WTC11 (cell line): Measurements from ENCODE around the gene ERC2. TPM values are rescaled to one million over a fixed set of nuclear protein-coding genes. Genes with fewer than 3 reads are reported as not detected.

ENCODE experiments used
- ATAC-seq: fragments of 200-7000 bp; cut with Tn5 transposase; 2 replicates; pipeline ENCODE4 v1.10.0; 2021; ENCODE audit warnings: mild to moderate bottlenecking, moderate library complexity
- CTCF ChIA-PET: fragments of 300-600 bp; sonication (Branson Sonifier 250); formaldehyde crosslinking; loops from one replicate; lab custom pipeline; 2021; ENCODE audit warnings: antibody characterized with exemption; lab: Charles Lee
- POLR2A ChIA-PET: fragments of 350-600 bp; sonication (Branson Sonifier 250); formaldehyde crosslinking; loops from one replicate; lab custom pipeline; 2021; ENCODE audit warnings: antibody characterized with exemption; lab: Charles Lee
- DNase-seq: peaks from one replicate; pipeline ENCODE4 v3.0.0; 2021; ENCODE audit warnings: low spot score
- H3K27ac Mint-ChIP-seq: 2 replicates; pipeline ENCODE4 v1.8.0; 2021; ENCODE audit warnings: mixed read lengths
- H3K27me3 Mint-ChIP-seq: 2 replicates; pipeline ENCODE4 v1.8.0; 2021; ENCODE audit warnings: low read depth, mild to moderate bottlenecking, moderate library complexity, mixed read lengths
- H3K36me3 Mint-ChIP-seq: 2 replicates; pipeline ENCODE4 v1.8.0; 2021; ENCODE audit warnings: mixed read lengths
- H3K4me1 Mint-ChIP-seq: 2 replicates; pipeline ENCODE4 v1.8.0; 2022; ENCODE audit warnings: mixed read lengths
- H3K4me3 Mint-ChIP-seq: 2 replicates; pipeline ENCODE4 v1.8.0; 2021; ENCODE audit warnings: mild to moderate bottlenecking, moderate library complexity, mixed read lengths
- H3K9me3 Mint-ChIP-seq: 2 replicates; pipeline ENCODE4 v1.8.0; 2021; ENCODE audit warnings: mixed read lengths
- CDX4 ChIP-seq: fragments of 250-450 bp; sonication (Bioruptor Pico); IDR thresholded peaks from 2 replicates; pipeline ENCODE4 v1.9.0; 2021; ENCODE audit warnings: moderate library complexity, mild to moderate bottlenecking, inconsistent platforms, borderline replicate concordance
- FOXK1 ChIP-seq: sonication (generic); formaldehyde crosslinking; IDR thresholded peaks from 2 replicates; pipeline ENCODE4 v1.8.0; 2022; ENCODE audit warnings: mild to moderate bottlenecking, moderate library complexity, missing genetic modification reagents
- JUN ChIP-seq: sonication (generic); formaldehyde crosslinking; IDR thresholded peaks from 2 replicates; pipeline ENCODE4 v1.8.0; 2023; ENCODE audit warnings: mild to moderate bottlenecking, missing genetic modification reagents
- MAX ChIP-seq: sonication (generic); formaldehyde crosslinking; IDR thresholded peaks from 2 replicates; pipeline ENCODE4 v1.8.0; 2022; ENCODE audit warnings: mild to moderate bottlenecking, missing genetic modification reagents
- NFATC4 ChIP-seq: fragments of 250-450 bp; sonication (Bioruptor Pico); IDR thresholded peaks from 2 replicates; pipeline ENCODE4 v1.9.0; 2021; ENCODE audit warnings: mild to moderate bottlenecking
- NFE2L1 ChIP-seq: sonication (generic); formaldehyde crosslinking; IDR thresholded peaks from 2 replicates; pipeline ENCODE4 v1.8.1; 2023; ENCODE audit warnings: missing genetic modification reagents
- NR3C1 ChIP-seq: sonication (generic); formaldehyde crosslinking; conservative IDR thresholded peaks from 2 replicates; pipeline ENCODE4 v1.8.1; 2023; ENCODE audit warnings: low read depth, mild to moderate bottlenecking, missing genetic modification reagents
- OVOL2 ChIP-seq: fragments of 250-450 bp; sonication (Bioruptor Pico); IDR thresholded peaks from 2 replicates; pipeline ENCODE4 v1.9.0; 2021; ENCODE audit warnings: mild to moderate bottlenecking, borderline replicate concordance
- SMAD3 ChIP-seq: sonication (generic); formaldehyde crosslinking; IDR thresholded peaks from 2 replicates; pipeline ENCODE4 v1.8.0; 2022; ENCODE audit warnings: missing genetic modification reagents, mild to moderate bottlenecking, borderline replicate concordance
- SMAD4 ChIP-seq: sonication (generic); formaldehyde crosslinking; IDR thresholded peaks from 2 replicates; pipeline ENCODE4 v1.8.0; 2022; ENCODE audit warnings: mild to moderate bottlenecking, missing genetic modification reagents
- SOX15 ChIP-seq: fragments of 250-450 bp; sonication (Bioruptor Pico); IDR thresholded peaks from 2 replicates; pipeline ENCODE4 v1.9.0; 2021; ENCODE audit warnings: mild to moderate bottlenecking
- TCF7 ChIP-seq: sonication (generic); formaldehyde crosslinking; IDR thresholded peaks from 2 replicates; pipeline ENCODE4 v1.8.0; 2022; ENCODE audit warnings: mild to moderate bottlenecking, low read depth, missing genetic modification reagents, moderate library complexity
- ZNF396 ChIP-seq: fragments of 250-450 bp; sonication (Bioruptor Pico); IDR thresholded peaks from 2 replicates; pipeline ENCODE4 v1.8.0; 2021; ENCODE audit warnings: mild to moderate bottlenecking, moderate library complexity, borderline replicate concordance
- ZNF416 ChIP-seq: fragments of 250-450 bp; sonication (Bioruptor Pico); IDR thresholded peaks from 2 replicates; pipeline ENCODE4 v1.9.0; 2021; ENCODE audit warnings: mild to moderate bottlenecking, inconsistent platforms
- ZNF423 ChIP-seq: fragments of 250-450 bp; sonication (Bioruptor Pico); IDR thresholded peaks from 2 replicates; pipeline ENCODE4 v2.1.2; 2022; ENCODE audit warnings: mild to moderate bottlenecking, moderate library complexity
- ZNF532 ChIP-seq: fragments of 250-450 bp; sonication (Bioruptor Pico); IDR thresholded peaks from 2 replicates; pipeline ENCODE4 v1.9.0; 2021; ENCODE audit warnings: mild to moderate bottlenecking, borderline replicate concordance
- ZSCAN18 ChIP-seq: fragments of 250-450 bp; sonication (Bioruptor Pico); IDR thresholded peaks from 2 replicates; pipeline ENCODE4 v2.1.2; 2022; ENCODE audit warnings: mild to moderate bottlenecking, moderate library complexity
- total RNA-seq: library from RNA; stranded (reverse); gene quantifications from 3 replicates; pipeline ENCODE4 v1.2.3, GENCODE V29; 2021
- TF ChIP-seq, protein P1 (sequence below): sonication (generic); formaldehyde crosslinking; conservative IDR thresholded peaks from 2 replicates; pipeline ENCODE4 v1.8.1; 2023; ENCODE audit warnings: mild to moderate bottlenecking, low read depth, missing genetic modification reagents, moderate library complexity
- TF ChIP-seq, protein P2 (sequence below): fragments of 200-600 bp; IDR thresholded peaks from 2 replicates; pipeline ENCODE4 v1.8.0; 2022; ENCODE audit warnings: antibody characterized with exemption
- TF ChIP-seq, protein P3 (sequence below): sonication (generic); formaldehyde crosslinking; IDR thresholded peaks from 2 replicates; pipeline ENCODE4 v1.8.0; 2022; ENCODE audit warnings: mild to moderate bottlenecking, missing genetic modification reagents
- TF ChIP-seq, protein P4 (sequence below): sonication (generic); formaldehyde crosslinking; IDR thresholded peaks from 2 replicates; pipeline ENCODE4 v1.8.0; 2022; ENCODE audit warnings: mild to moderate bottlenecking, missing genetic modification reagents
- TF ChIP-seq, protein P5 (sequence below): sonication (generic); formaldehyde crosslinking; IDR thresholded peaks from 2 replicates; pipeline ENCODE4 v1.8.1; 2023; ENCODE audit warnings: mild to moderate bottlenecking, missing genetic modification reagents

ERC2 gene
- total RNA-seq, 1 experiment from 2014 or later = 23.5 TPM

DNA sequence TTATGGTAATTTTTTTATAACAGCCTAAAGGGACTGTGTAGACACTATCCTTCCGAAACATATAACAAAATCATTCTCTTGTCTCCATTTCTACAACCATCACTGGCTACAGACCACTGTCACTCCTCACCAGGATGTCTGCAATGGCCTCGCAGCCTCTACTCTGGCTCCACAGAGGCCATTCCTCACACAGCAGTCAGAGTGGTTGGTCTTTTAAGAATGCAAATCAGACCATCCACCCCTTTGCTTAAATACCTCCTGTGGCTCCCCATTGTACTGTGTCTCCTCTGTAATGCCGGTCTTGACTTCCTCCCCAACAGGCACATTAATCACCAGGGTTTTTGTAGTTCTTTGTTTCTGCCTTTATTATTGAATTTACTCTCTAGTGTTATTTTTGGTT lies 344.8 kb downstream of the ERC2 start:
- H3K36me3 Mint-ChIP-seq = no peaks in the 10 kb centered on the region; the same call in 1 of the 2 replicates
- H3K9me3 Mint-ChIP-seq = peaks cover 7% of the 10 kb centered on the region
- peaks cover 11% of the 10 kb centered on the region for H3K27me3 Mint-ChIP-seq
- H3K4me1 Mint-ChIP-seq = peaks cover 50% of the 10 kb centered on the region
- H3K4me3 Mint-ChIP-seq = no peak overlapping the region
- H3K27ac Mint-ChIP-seq = no peak overlapping the region
- ATAC-seq = peak; percentile 97
- DNase-seq = peak; percentile 37
- ChIA-PET CTCF (no interaction called here), POLR2A (no interaction called here)
- TF ChIP-seq, protein P1, sequence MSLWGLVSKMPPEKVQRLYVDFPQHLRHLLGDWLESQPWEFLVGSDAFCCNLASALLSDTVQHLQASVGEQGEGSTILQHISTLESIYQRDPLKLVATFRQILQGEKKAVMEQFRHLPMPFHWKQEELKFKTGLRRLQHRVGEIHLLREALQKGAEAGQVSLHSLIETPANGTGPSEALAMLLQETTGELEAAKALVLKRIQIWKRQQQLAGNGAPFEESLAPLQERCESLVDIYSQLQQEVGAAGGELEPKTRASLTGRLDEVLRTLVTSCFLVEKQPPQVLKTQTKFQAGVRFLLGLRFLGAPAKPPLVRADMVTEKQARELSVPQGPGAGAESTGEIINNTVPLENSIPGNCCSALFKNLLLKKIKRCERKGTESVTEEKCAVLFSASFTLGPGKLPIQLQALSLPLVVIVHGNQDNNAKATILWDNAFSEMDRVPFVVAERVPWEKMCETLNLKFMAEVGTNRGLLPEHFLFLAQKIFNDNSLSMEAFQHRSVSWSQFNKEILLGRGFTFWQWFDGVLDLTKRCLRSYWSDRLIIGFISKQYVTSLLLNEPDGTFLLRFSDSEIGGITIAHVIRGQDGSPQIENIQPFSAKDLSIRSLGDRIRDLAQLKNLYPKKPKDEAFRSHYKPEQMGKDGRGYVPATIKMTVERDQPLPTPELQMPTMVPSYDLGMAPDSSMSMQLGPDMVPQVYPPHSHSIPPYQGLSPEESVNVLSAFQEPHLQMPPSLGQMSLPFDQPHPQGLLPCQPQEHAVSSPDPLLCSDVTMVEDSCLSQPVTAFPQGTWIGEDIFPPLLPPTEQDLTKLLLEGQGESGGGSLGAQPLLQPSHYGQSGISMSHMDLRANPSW = no peak
- TF ChIP-seq, protein P2, sequence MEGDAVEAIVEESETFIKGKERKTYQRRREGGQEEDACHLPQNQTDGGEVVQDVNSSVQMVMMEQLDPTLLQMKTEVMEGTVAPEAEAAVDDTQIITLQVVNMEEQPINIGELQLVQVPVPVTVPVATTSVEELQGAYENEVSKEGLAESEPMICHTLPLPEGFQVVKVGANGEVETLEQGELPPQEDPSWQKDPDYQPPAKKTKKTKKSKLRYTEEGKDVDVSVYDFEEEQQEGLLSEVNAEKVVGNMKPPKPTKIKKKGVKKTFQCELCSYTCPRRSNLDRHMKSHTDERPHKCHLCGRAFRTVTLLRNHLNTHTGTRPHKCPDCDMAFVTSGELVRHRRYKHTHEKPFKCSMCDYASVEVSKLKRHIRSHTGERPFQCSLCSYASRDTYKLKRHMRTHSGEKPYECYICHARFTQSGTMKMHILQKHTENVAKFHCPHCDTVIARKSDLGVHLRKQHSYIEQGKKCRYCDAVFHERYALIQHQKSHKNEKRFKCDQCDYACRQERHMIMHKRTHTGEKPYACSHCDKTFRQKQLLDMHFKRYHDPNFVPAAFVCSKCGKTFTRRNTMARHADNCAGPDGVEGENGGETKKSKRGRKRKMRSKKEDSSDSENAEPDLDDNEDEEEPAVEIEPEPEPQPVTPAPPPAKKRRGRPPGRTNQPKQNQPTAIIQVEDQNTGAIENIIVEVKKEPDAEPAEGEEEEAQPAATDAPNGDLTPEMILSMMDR = no peak
- peak; percentile 82; the same call in 1 of the 2 replicates for TF ChIP-seq ZNF423 (CRISPR knock-in tag)
- no peak for TF ChIP-seq SOX15 (CRISPR knock-in tag)
- TF ChIP-seq JUN (CRISPR knock-in tag) = no peak
- no peak for TF ChIP-seq FOXK1 (CRISPR knock-in tag)
- no peak for TF ChIP-seq TCF7 (CRISPR knock-in tag)
- TF ChIP-seq, protein P3, sequence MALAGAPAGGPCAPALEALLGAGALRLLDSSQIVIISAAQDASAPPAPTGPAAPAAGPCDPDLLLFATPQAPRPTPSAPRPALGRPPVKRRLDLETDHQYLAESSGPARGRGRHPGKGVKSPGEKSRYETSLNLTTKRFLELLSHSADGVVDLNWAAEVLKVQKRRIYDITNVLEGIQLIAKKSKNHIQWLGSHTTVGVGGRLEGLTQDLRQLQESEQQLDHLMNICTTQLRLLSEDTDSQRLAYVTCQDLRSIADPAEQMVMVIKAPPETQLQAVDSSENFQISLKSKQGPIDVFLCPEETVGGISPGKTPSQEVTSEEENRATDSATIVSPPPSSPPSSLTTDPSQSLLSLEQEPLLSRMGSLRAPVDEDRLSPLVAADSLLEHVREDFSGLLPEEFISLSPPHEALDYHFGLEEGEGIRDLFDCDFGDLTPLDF (CRISPR knock-in tag) = no peak
- no peak for TF ChIP-seq MAX (CRISPR knock-in tag)
- no peak for TF ChIP-seq SMAD3 (CRISPR knock-in tag)
- TF ChIP-seq NFE2L1 (CRISPR knock-in tag) = no peak
- TF ChIP-seq, protein P4, sequence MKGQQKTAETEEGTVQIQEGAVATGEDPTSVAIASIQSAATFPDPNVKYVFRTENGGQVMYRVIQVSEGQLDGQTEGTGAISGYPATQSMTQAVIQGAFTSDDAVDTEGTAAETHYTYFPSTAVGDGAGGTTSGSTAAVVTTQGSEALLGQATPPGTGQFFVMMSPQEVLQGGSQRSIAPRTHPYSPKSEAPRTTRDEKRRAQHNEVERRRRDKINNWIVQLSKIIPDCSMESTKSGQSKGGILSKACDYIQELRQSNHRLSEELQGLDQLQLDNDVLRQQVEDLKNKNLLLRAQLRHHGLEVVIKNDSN (CRISPR knock-in tag) = no peak
- TF ChIP-seq OVOL2 = no peak
- no peak for TF ChIP-seq NFATC4 (CRISPR knock-in tag)
- peak; percentile 67; the same call in 1 of the 2 replicates for TF ChIP-seq ZNF396
- peak; percentile 62; the same call in 1 of the 2 replicates for TF ChIP-seq ZSCAN18 (CRISPR knock-in tag)
- TF ChIP-seq, protein P5, sequence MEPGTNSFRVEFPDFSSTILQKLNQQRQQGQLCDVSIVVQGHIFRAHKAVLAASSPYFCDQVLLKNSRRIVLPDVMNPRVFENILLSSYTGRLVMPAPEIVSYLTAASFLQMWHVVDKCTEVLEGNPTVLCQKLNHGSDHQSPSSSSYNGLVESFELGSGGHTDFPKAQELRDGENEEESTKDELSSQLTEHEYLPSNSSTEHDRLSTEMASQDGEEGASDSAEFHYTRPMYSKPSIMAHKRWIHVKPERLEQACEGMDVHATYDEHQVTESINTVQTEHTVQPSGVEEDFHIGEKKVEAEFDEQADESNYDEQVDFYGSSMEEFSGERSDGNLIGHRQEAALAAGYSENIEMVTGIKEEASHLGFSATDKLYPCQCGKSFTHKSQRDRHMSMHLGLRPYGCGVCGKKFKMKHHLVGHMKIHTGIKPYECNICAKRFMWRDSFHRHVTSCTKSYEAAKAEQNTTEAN (CRISPR knock-in tag) = no peak
- no peak for TF ChIP-seq ZNF416 (CRISPR knock-in tag)
- no peak for TF ChIP-seq NR3C1 (CRISPR knock-in tag)
- no peak for TF ChIP-seq ZNF532 (CRISPR knock-in tag)
- no peak for TF ChIP-seq SMAD4 (CRISPR knock-in tag)
- TF ChIP-seq CDX4 (CRISPR knock-in tag) = no peak
